Stomach (tissue), 9 donors: ENCODE data around the gene MGAT5. TPM values are rescaled to one million over a fixed set of nuclear protein-coding genes. Genes with fewer than 3 reads are reported as not detected.

ENCODE experiments used
- DNase-seq, 2 donors: peaks; one replicate each; pipeline versions ENCODE4 v3.0.0 to v3.0.0-alpha.2; 2013 to 2019
- H3K27ac ChIP-seq, 5 donors: fragments of 200-600 bp in 4 of 5; sonication (generic) in 4 of 5; one replicate each; pipeline ENCODE4 v1.5.1; 2013 to 2019; ENCODE audit warnings: mild to moderate bottlenecking in 1 of 5, moderate library complexity in 1 of 5
- H3K27me3 ChIP-seq, 3 donors: fragments of 200-600 bp; sonication (generic); one replicate each; pipeline ENCODE4 v1.5.1; 2017 to 2019; ENCODE audit warnings: mixed run types in 1 of 3
- H3K36me3 ChIP-seq, 4 donors: fragments of 200-600 bp; sonication (generic); 1 replicate in 3 of 4; 2 replicates in 1 of 4; pipeline ENCODE4 v1.5.1; 2016 to 2019
- H3K4me1 ChIP-seq, 4 donors: fragments of 200-600 bp; sonication (generic); one replicate each; pipeline ENCODE4 v1.5.1; 2016 to 2019
- H3K4me3 ChIP-seq, 4 donors: fragments of 200-600 bp; sonication (generic) in 3 of 4; one replicate each; pipeline ENCODE4 v1.5.1; 2016 to 2019; ENCODE audit warnings: mild to moderate bottlenecking in 1 of 4
- H3K9me3 ChIP-seq, 4 donors: fragments of 200-600 bp; sonication (generic); one replicate each; pipeline ENCODE4 v1.5.1; 2016 to 2019
- CTCF ChIP-seq, 7 experiments: fragments of 450-650 bp in 4 of 7; fragments of 200-600 bp in 3 of 7; sonication (generic) in 3 of 7; IDR thresholded peaks; one replicate each; pipeline ENCODE4 v1.5.1; 2016 to 2019; ENCODE audit warnings: antibody characterized with exemption in 7 of 7, control low read depth in 2 of 7, mild to moderate bottlenecking in 1 of 7
- EP300 ChIP-seq: sonication (generic); formaldehyde crosslinking; IDR thresholded peaks from one replicate; pipeline ENCODE4 v1.6.1; 2017; ENCODE audit warnings: antibody characterized with exemption
- POLR2A ChIP-seq, 4 donors: fragments of 450-650 bp; IDR thresholded peaks; one replicate each; pipeline ENCODE4 v1.6.1; 2016; ENCODE audit warnings: antibody characterized with exemption in 4 of 4, control low read depth in 2 of 4, mild to moderate bottlenecking in 1 of 4, moderate library complexity in 1 of 4
- POLR2AphosphoS5 ChIP-seq, 3 donors: sonication (generic); formaldehyde crosslinking; IDR thresholded peaks; one replicate each; pipeline ENCODE4 v1.6.1; 2016; ENCODE audit warnings: antibody characterized with exemption in 3 of 3
- WGBS, 5 donors: extraction: QIAGEN DNeasy Blood & Tissue Kit in 3 of 5; methylation state at CpG; one replicate each; pipeline versions ENCODE4 v1.1.5 to v1.1.7; 2013 to 2018; 5-methylcytosine and 5-hydroxymethylcytosine counted together
- intact Hi-C: fragments of 100-400 bp; cut with DNase I; formaldehyde crosslinking; loops from one replicate; pipeline ENCODE4 v1.15.1; 2023; ENCODE audit warnings: low total_unique reads
- polyA plus RNA-seq, 3 donors: library from polyadenylated mRNA; stranded (reverse); fragments of 200-250 nt; gene quantifications; one replicate each; pipeline ENCODE4 v1.2.3, GENCODE V29; 2013
- total RNA-seq, 5 donors: library from RNA; depleted of rRNA; stranded (reverse); fragments of >200 nt; gene quantifications; one replicate each; pipeline versions ENCODE4 v1.1.0 to v1.2.3, GENCODE V29; 2014 to 2016
- donor health status: healthy with polysubstance abuse.
- donor health status: Bipolar disorder and iron deficiency.
- donor health status: healthy.

MGAT5 gene
- total and polyA plus RNA-seq, 8 donors: 3.9 to 125 (median 46.0) TPM

- no peak for TF ChIP-seq EP300
- no peak for TF ChIP-seq POLR2AphosphoS5 (IDR thresholded peaks at IDR 0.05)
- TF ChIP-seq CTCF (IDR thresholded peaks at IDR 0.05): no peak
- no peak for TF ChIP-seq POLR2A (IDR thresholded peaks at IDR 0.05)
- 16 to 41% (median 34%) methylated on average over 2 of the region's 2 CpGs for WGBS, 5 donors
- H3K27me3 ChIP-seq: no peaks in the 10 kb centered on the region
- intact Hi-C loops: loop anchor here (10.0 kb wide), 1 partner anchor 119 kb away; no protein-coding TSS in a partner anchor
- H3K9me3 ChIP-seq: no peaks in the 10 kb centered on the region
- no peaks in the 10 kb centered on the region for H3K36me3 ChIP-seq
- H3K4me1 ChIP-seq: peaks cover 16 to 61% (median 41%) of the 10 kb centered on the region in 4 donors
- peak overlapping the region in 1 of 5 donors; percentile 32 for H3K27ac ChIP-seq
- DNase-seq: no peak
- H3K4me3 ChIP-seq: no peak overlapping the region
These were observed 9.8 kb upstream of the MGAT5 start for GRCh38 chr2:134244086-134244485.

- no peak for DNase-seq
- Histone ChIP-seq H3K9me3 (no peaks in the 10 kb centered on the region), H3K27me3 (no peaks in the 10 kb centered on the region), H3K36me3 (no peaks in the 10 kb centered on the region), H3K4me1 (peaks cover 16 to 62% (median 42%) of the 10 kb centered on the region in 4 donors), H3K4me3 (no peak overlapping the region), H3K27ac (peak overlapping the region in 1 of 5 donors; percentile 32)
- TF ChIP-seq CTCF (IDR thresholded peaks at IDR 0.05) (no peak), EP300 (no peak), POLR2AphosphoS5 (IDR thresholded peaks at IDR 0.05) (no peak), POLR2A (IDR thresholded peaks at IDR 0.05) (no peak)
- 48 to 70% (median 55%) methylated on average over 3 of the region's 3 CpGs for WGBS, 5 donors
- intact Hi-C loops: loop anchor here (10.0 kb wide), 1 partner anchor 120 kb away; no protein-coding TSS in a partner anchor
These were observed 9.3 kb upstream of the MGAT5 start for GRCh38 chr2:134244587-134244986.

GRCh38 chr2:134245340-134245984 lies 8.4 kb upstream of the MGAT5 start:
- no peak overlapping the region for H3K4me3 ChIP-seq
- intact Hi-C loops: loop anchor here (10.0 kb wide), 1 partner anchor 121 kb away; no protein-coding TSS in a partner anchor
- H3K27ac ChIP-seq: peak overlapping the region in 4 of 5 donors; percentile 18 to 83 (median 48)
- no peaks in the 10 kb centered on the region for H3K27me3 ChIP-seq
- 18 to 28% (median 24%) methylated on average over 2 of the region's 2 CpGs for WGBS, 5 donors
- peak in 1 of 3 donors; percentile 28 for TF ChIP-seq POLR2AphosphoS5 (IDR thresholded peaks at IDR 0.05)
- TF ChIP-seq CTCF (IDR thresholded peaks at IDR 0.05): peak in 5 of 7 experiments; percentile 53 to 76 (median 69)
- no peak for TF ChIP-seq POLR2A (IDR thresholded peaks at IDR 0.05)
- no peak for TF ChIP-seq EP300
- peak; percentile 84 to 86 for DNase-seq
- H3K36me3 ChIP-seq: no peaks in the 10 kb centered on the region
- H3K4me1 ChIP-seq: peaks cover 16 to 69% (median 45%) of the 10 kb centered on the region in 4 donors
- H3K9me3 ChIP-seq: no peaks in the 10 kb centered on the region

GRCh38 chr2:134246154-134246874 lies 7.6 kb upstream of the MGAT5 start:
- WGBS, 5 donors: 19 to 49% (median 39%) methylated on average over 7 of the region's 7 CpGs
- peak overlapping the region; percentile 30 to 83 (median 44) for H3K27ac ChIP-seq
- TF ChIP-seq EP300: no peak
- TF ChIP-seq POLR2AphosphoS5 (IDR thresholded peaks at IDR 0.05): no peak
- TF ChIP-seq POLR2A (IDR thresholded peaks at IDR 0.05): no peak
- no peak for TF ChIP-seq CTCF (IDR thresholded peaks at IDR 0.05)
- H3K36me3 ChIP-seq: no peaks in the 10 kb centered on the region
- no peaks in the 10 kb centered on the region for H3K27me3 ChIP-seq
- intact Hi-C loops: loop anchor here (10.0 kb wide), 1 partner anchor 122 kb away; no protein-coding TSS in a partner anchor
- no peak for DNase-seq
- H3K4me1 ChIP-seq: peaks cover 16 to 78% (median 45%) of the 10 kb centered on the region in 4 donors
- H3K9me3 ChIP-seq: no peaks in the 10 kb centered on the region
- peak overlapping the region in 3 of 4 donors; percentile 1 to 30 (median 8) for H3K4me3 ChIP-seq
